ENCODE results near the gene TRIM71.

Gene TRIM71

DNA sequence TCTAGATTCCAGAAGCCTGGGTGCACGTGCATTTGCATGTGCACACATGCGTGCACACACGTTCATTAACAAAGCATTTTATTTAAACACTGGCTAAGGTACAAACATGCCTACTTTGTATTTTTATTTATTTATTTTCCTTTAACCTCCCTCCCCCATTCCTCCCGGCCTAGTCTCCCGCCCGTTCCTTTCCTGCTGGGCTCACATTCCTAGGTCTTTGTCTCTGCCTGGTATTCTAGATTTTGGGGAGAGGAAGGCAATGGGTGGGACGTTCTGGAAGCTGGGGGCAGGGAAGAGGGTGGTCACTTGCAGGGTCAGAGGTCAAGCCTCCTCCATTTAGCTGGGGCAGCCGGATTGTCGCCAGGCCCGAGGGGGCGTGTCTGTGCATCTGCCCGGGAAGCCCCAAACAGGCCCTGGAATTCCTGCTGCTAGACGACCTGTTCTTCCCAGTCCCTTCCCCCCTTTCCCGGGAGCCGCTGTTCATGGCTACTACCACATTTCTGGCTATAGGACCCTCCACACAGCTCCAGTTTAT is 51.8 kb downstream of the TRIM71 start:
- no peak overlapping the region for H2AFZ ChIP-seq (ENCODE audit: low read length)
- H3K9me3 ChIP-seq (ENCODE audit: insufficient read depth, low read depth, low read length), result no peaks in the 10 kb centered on the region
- H3K4me3 ChIP-seq (ENCODE audit: low read length, poor library complexity, severe bottlenecking), result peak overlapping the region; percentile 37
- peak overlapping the region; percentile 20 for H3K9ac ChIP-seq (ENCODE audit: low read depth, low read length, poor library complexity, severe bottlenecking)
- no peaks in the 10 kb centered on the region for H3F3A ChIP-seq (ENCODE audit: low read depth)
- peaks cover 7% of the 10 kb centered on the region; the same call in 1 of the 2 replicates for H3K36me3 ChIP-seq (ENCODE audit: insufficient read depth, low read length)
- H3K79me2 ChIP-seq (ENCODE audit: insufficient read depth, low read length), result peaks cover 92% of the 10 kb centered on the region
- H3K27me3 ChIP-seq (ENCODE audit: insufficient read depth, low read length, poor library complexity, severe bottlenecking), result no peaks in the 10 kb centered on the region
- TF ChIP-seq, protein P1, sequence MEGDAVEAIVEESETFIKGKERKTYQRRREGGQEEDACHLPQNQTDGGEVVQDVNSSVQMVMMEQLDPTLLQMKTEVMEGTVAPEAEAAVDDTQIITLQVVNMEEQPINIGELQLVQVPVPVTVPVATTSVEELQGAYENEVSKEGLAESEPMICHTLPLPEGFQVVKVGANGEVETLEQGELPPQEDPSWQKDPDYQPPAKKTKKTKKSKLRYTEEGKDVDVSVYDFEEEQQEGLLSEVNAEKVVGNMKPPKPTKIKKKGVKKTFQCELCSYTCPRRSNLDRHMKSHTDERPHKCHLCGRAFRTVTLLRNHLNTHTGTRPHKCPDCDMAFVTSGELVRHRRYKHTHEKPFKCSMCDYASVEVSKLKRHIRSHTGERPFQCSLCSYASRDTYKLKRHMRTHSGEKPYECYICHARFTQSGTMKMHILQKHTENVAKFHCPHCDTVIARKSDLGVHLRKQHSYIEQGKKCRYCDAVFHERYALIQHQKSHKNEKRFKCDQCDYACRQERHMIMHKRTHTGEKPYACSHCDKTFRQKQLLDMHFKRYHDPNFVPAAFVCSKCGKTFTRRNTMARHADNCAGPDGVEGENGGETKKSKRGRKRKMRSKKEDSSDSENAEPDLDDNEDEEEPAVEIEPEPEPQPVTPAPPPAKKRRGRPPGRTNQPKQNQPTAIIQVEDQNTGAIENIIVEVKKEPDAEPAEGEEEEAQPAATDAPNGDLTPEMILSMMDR (conservative IDR thresholded peaks at IDR 0.05; ENCODE audit: low read length), result no peak
- no peak for TF ChIP-seq EZH2phosphoT487 (IDR thresholded peaks at IDR 0.05; ENCODE audit: borderline replicate concordance)
- peaks cover 9% of the 10 kb centered on the region for H4K20me1 ChIP-seq (ENCODE audit: insufficient read depth, low read length, poor library complexity, severe bottlenecking)
- peak overlapping the region; percentile 46 for H3K4me2 ChIP-seq (ENCODE audit: low read depth, low read length, poor library complexity, severe bottlenecking)
- peaks cover 52% of the 10 kb centered on the region for H3K4me1 ChIP-seq (ENCODE audit: insufficient read depth, low read length, poor library complexity, severe bottlenecking)
- no peaks in the 10 kb centered on the region for H3K9me2 ChIP-seq (replicated peaks; ENCODE audit: low read depth, low read length)

DNA sequence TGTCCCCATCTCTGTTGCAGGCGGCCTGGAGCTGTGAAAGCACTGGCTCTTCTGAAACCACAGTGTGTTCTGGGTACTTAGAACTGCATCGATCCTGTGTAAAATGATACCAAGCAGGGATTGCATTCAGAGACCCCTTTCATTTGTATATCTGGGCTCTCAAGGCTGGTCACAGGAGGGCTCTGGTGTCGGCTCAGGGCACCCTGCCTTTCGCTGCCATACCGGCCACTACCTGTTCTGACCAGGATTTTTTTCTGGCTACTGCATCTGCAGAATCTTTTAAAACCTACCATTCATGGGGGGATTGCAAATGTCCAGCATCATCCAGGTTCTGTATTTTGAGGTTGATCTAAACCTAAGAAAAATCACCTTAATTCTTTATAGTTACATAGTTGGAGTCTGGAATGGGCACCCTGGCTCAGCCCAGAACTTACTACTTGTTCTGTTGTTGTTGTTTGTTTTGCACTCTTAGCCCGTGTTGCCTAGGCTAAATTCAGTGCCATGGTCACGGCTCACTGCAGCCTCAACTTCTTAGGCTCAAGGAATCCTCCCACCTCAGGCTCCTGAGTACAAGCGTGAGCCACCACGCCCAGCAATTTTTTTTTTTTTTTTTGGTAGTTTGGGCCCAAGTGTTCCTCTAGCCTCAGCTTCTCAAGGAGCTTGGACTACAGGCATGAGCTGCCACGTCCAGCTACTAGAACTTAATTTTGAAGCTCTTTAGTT is 52.7 kb downstream of the TRIM71 start:
- Histone ChIP-seq H3K4me3 (ENCODE audit: low read length, poor library complexity, severe bottlenecking) (no peak overlapping the region), H3K4me1 (ENCODE audit: insufficient read depth, low read length, poor library complexity, severe bottlenecking) (peaks cover 47% of the 10 kb centered on the region), H2AFZ (ENCODE audit: low read length) (no peak overlapping the region), H3K36me3 (ENCODE audit: insufficient read depth, low read length) (peaks cover 17% of the 10 kb centered on the region; the same call in 1 of the 2 replicates), H3K79me2 (ENCODE audit: insufficient read depth, low read length) (peaks cover 86% of the 10 kb centered on the region), H3K4me2 (ENCODE audit: low read depth, low read length, poor library complexity, severe bottlenecking) (peak overlapping the region; percentile 46), H3K9me3 (ENCODE audit: insufficient read depth, low read depth, low read length) (no peaks in the 10 kb centered on the region), H3K9ac (ENCODE audit: low read depth, low read length, poor library complexity, severe bottlenecking) (peak overlapping the region; percentile 20), H3K9me2 (replicated peaks; ENCODE audit: low read depth, low read length) (no peaks in the 10 kb centered on the region), H3F3A (ENCODE audit: low read depth) (no peaks in the 10 kb centered on the region), H3K27me3 (ENCODE audit: insufficient read depth, low read length, poor library complexity, severe bottlenecking) (no peaks in the 10 kb centered on the region), H4K20me1 (ENCODE audit: insufficient read depth, low read length, poor library complexity, severe bottlenecking) (peaks cover 9% of the 10 kb centered on the region)
- TF ChIP-seq, protein P1 (conservative IDR thresholded peaks at IDR 0.05; ENCODE audit: low read length), result no peak
- TF ChIP-seq EZH2phosphoT487 (IDR thresholded peaks at IDR 0.05; ENCODE audit: borderline replicate concordance), result no peak

DNA sequence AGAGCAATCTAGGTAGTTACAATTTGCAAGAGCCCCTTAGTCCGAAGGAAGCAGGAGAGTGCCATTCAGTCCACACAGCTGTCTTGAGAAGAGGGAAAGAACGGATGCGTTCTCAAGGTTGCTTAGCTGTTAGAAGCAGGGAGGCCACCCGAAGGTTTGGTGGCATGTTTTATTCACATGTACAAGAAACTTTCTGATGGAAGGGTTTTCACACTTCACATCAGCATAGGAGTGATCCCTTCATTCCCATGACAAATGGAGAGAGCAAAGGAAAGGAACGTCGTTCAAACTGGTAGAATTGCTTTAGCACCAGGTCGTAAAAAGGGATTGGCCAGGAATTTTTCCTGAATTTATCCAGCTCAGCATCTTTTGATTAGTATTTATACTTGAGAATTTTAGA is 53.5 kb downstream of the TRIM71 start:
- H3K4me3 ChIP-seq (ENCODE audit: low read length, poor library complexity, severe bottlenecking), result no peak overlapping the region
- H3K36me3 ChIP-seq (ENCODE audit: insufficient read depth, low read length), result peaks cover 23% of the 10 kb centered on the region; the same call in 1 of the 2 replicates
- H3K9ac ChIP-seq (ENCODE audit: low read depth, low read length, poor library complexity, severe bottlenecking), result no peak overlapping the region
- H3K27me3 ChIP-seq (ENCODE audit: insufficient read depth, low read length, poor library complexity, severe bottlenecking), result no peaks in the 10 kb centered on the region
- TF ChIP-seq, protein P1 (conservative IDR thresholded peaks at IDR 0.05; ENCODE audit: low read length), result no peak
- no peak for TF ChIP-seq EZH2phosphoT487 (IDR thresholded peaks at IDR 0.05; ENCODE audit: borderline replicate concordance)
- no peak overlapping the region for H3K4me2 ChIP-seq (ENCODE audit: low read depth, low read length, poor library complexity, severe bottlenecking)
- no peaks in the 10 kb centered on the region for H3K9me2 ChIP-seq (replicated peaks; ENCODE audit: low read depth, low read length)
- no peak overlapping the region for H2AFZ ChIP-seq (ENCODE audit: low read length)
- H3F3A ChIP-seq (ENCODE audit: low read depth), result no peaks in the 10 kb centered on the region
- no peaks in the 10 kb centered on the region for H3K9me3 ChIP-seq (ENCODE audit: insufficient read depth, low read depth, low read length)
- H4K20me1 ChIP-seq (ENCODE audit: insufficient read depth, low read length, poor library complexity, severe bottlenecking), result peaks cover 9% of the 10 kb centered on the region
- H3K4me1 ChIP-seq (ENCODE audit: insufficient read depth, low read length, poor library complexity, severe bottlenecking), result peaks cover 47% of the 10 kb centered on the region
- peaks cover 79% of the 10 kb centered on the region for H3K79me2 ChIP-seq (ENCODE audit: insufficient read depth, low read length)
